DOHH2 (cell line): ENCODE results near the gene DNAH14.

Experiments used
- EZH2phosphoT487 ChIP-seq: fragments of 200-600 bp; sonication (generic); IDR thresholded peaks from 2 replicates; pipeline ENCODE4 v1.6.1; 2017; ENCODE audit warnings: borderline replicate concordance, mild to moderate bottlenecking, antibody characterized with exemption, low read length, moderate library complexity, mixed read lengths
- TF ChIP-seq, protein P1 (sequence below): fragments of 200-600 bp; sonication (generic); IDR thresholded peaks from one replicate; pipeline ENCODE4 v1.5.1; 2014; ENCODE audit warnings: antibody characterized with exemption, mild to moderate bottlenecking, low read depth, low read length; ENCODE audit not compliant: poor library complexity, severe bottlenecking

DNA sequence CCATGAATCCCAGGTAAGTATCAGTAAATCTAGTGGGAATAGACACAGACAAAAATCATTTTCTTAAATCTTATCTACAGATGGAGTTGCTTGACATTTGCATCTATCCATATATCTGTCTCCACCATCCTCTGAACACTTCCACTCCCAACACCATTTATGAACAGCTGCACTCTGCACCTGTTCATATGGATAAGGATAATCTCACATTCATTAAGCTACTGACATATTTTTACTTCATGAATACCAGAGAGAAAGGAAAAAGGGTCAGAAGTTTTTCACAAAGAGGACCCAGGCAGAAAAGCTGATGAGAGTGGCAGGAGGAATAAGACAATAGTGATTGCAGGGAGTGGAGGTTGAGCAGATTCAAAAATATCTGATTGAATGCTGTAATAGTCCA is 222.6 kb downstream of the DNAH14 start:
- TF ChIP-seq, protein P1, sequence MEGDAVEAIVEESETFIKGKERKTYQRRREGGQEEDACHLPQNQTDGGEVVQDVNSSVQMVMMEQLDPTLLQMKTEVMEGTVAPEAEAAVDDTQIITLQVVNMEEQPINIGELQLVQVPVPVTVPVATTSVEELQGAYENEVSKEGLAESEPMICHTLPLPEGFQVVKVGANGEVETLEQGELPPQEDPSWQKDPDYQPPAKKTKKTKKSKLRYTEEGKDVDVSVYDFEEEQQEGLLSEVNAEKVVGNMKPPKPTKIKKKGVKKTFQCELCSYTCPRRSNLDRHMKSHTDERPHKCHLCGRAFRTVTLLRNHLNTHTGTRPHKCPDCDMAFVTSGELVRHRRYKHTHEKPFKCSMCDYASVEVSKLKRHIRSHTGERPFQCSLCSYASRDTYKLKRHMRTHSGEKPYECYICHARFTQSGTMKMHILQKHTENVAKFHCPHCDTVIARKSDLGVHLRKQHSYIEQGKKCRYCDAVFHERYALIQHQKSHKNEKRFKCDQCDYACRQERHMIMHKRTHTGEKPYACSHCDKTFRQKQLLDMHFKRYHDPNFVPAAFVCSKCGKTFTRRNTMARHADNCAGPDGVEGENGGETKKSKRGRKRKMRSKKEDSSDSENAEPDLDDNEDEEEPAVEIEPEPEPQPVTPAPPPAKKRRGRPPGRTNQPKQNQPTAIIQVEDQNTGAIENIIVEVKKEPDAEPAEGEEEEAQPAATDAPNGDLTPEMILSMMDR, result no peak
- no peak for TF ChIP-seq EZH2phosphoT487
